ENCODE data around the gene EXOC1L.

The EXOC1L gene

DNA sequence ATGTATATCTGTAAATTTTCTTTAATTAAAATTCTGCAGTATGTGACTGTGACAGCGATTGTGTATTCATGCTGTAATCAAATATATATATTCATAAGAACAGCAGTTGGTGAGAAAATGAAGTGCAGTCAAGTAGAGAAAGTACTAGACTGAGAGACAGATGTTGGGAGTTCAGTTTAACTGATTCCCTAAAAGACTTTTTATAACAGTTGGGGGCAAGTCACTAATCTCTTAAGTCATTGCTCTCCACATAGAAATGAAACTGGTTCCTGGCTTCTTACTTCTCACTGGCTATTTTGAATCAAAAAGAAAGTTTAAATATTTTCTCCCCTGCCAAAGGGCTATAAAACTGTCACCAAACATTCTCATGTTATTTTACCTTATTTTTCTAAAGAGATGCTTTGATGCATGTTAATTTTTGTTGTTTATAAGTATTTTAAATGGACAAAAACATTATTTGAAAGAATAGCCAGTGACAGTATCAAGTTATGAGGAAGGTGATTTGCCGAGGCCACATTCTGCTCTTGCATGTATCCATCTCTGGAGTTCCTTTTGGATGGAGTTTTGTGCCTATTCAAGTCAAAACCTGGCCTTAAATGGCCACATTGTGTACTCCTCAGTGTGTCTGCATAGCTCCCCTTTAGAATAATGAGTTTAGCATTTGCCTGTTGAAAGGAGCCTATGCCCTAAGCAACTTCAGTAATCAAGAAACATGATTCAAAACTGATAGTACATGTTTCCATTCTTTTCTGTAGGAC, 64.7 kb downstream of the EXOC1L start:
- peak; percentile 64 for DNase-seq (ENCODE audit: low spot score)

DNA sequence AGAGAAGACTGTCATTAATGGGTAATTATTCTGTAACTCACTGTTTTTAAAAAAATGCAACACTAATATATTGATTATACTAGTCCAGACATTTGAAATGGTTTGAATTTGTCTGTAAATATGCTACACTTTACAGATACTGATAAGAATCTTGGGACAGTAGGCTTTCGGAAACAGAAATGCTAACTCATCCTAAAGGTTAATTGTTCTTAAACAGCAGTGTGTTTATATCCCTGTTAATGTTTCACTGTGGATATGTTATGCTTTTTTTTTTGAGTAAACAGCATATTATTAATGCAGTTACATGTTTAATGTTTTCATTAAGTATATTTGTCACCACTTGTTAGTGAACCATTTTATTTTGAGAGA, 65.2 kb downstream of the EXOC1L start:
- DNase-seq (ENCODE audit: low spot score): no peak
